ENCODE measurements around the gene EFNA5.

DNA sequence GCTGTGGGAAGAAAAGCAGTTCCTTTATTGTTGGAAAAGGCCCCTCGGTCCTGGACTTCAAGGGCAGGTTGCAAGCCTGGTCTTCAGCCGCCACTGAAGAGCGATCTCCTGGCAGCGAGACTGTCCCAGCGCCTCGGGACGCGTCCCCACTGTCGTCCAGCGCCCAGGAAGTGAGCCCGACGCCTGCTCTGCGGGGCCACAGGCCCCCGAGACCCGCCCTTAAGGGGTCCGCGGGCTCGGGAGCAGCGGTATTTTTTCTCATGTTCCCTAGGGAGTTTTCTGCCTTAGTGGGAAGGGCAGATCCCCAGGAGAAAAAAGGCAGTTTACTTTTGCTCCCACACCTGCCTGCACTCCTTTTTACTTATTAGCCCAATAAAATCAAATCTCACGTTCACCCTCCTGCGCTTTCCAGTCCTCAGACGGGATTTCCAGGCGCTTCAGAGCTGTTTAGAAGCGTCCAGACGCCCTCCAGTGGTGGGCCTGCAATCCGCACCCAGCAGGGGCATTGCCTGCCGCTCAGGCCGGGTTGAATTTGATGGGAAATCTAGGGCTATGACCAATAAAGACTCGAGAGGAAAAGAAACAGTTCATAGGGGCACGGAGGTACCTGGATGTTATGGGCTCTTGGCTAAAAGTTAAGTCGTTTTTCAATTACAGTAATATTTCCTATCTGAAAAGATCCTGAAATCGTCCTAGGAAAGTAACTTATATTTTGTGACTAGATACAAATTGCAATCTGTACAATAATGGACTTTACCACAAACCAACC, 2.8 kb upstream of the EFNA5 start:
- TF ChIP-seq, protein P1, sequence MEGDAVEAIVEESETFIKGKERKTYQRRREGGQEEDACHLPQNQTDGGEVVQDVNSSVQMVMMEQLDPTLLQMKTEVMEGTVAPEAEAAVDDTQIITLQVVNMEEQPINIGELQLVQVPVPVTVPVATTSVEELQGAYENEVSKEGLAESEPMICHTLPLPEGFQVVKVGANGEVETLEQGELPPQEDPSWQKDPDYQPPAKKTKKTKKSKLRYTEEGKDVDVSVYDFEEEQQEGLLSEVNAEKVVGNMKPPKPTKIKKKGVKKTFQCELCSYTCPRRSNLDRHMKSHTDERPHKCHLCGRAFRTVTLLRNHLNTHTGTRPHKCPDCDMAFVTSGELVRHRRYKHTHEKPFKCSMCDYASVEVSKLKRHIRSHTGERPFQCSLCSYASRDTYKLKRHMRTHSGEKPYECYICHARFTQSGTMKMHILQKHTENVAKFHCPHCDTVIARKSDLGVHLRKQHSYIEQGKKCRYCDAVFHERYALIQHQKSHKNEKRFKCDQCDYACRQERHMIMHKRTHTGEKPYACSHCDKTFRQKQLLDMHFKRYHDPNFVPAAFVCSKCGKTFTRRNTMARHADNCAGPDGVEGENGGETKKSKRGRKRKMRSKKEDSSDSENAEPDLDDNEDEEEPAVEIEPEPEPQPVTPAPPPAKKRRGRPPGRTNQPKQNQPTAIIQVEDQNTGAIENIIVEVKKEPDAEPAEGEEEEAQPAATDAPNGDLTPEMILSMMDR (IDR thresholded peaks at IDR 0.05; ENCODE audit: borderline replicate concordance, extremely low read depth, low read length, poor library complexity, severe bottlenecking): peak; percentile 97
- no peak for TF ChIP-seq EZH2 (IDR thresholded peaks at IDR 0.05; ENCODE audit: borderline replicate concordance, low read depth, low read length, severe bottlenecking)

Measured in DND-41 (cell line).